Hematopoietic multipotent progenitor cell treated with erythropoietin and hydrocortisone succinate and interleukin-3 and kit ligand, for 8 days (in vitro differentiated cells): ENCODE results near the gene WDR72.
"Not testable (repeated sequence)": the region's sequence is repeated elsewhere in the genome, so short reads cannot be mapped to it uniquely, and the experiment has no call there.

Source experiments
- DNase-seq: peaks from one replicate; pipeline ENCODE4 v3.0.0-alpha.2; 2015

Gene WDR72

GRCh38 chr15:53695365-53695764 lies 64.1 kb downstream of the WDR72 start:
- no peak for DNase-seq

- no peak for DNase-seq
These were observed 65.0 kb downstream of the WDR72 start for GRCh38 chr15:53694476-53694874.

GRCh38 chr15:53693729-53694475 lies 65.6 kb downstream of the WDR72 start:
- DNase-seq, result no peak

DNA sequence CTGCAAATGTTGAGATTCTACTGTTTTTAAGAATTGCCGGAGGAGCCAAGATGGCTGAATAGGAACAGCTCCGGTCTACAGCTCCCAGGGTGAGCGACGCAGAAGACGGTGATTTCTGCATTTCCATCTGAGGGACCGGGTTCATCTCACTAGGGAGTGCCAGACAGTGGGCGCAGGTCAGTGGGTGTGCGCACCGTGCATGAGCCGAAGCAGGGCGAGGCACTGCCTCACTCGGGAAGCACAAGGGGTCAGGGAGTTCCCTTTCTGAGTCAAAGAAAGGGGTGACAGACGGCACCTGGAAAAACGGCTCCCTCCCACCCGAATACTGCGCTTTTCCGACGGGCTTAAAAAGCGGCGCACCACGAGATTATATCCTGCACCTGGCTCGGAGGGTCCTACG lies 75.3 kb downstream of the WDR72 start:
- not testable (repeated sequence) for DNase-seq

- no peak for DNase-seq
These were observed 78.4 kb downstream of the WDR72 start for GRCh38 chr15:53681056-53681455.

DNA sequence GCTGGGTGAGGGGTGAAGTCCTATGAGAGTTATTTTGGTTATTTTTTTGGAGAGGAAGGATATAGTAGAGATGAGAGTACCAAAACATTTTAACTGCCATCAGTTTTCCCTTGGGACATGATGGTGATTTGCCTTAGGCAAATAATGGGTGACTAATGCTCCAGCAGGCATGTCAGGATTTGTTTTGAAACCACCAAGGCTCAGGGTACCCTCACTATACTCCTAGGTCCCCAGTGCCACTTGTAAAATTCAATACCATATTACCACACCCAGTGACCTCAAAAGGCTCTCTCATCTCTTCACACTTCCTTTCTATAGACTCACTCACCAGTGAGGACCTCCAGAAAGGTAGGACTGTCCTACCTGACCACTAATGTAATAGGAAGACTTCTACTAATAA lies 83.6 kb downstream of the WDR72 start:
- no peak for DNase-seq

- no peak for DNase-seq
These were observed 87.9 kb downstream of the WDR72 start for GRCh38 chr15:53671545-53671944.

GRCh38 chr15:53670701-53671100 lies 88.8 kb downstream of the WDR72 start:
- no peak for DNase-seq

DNA sequence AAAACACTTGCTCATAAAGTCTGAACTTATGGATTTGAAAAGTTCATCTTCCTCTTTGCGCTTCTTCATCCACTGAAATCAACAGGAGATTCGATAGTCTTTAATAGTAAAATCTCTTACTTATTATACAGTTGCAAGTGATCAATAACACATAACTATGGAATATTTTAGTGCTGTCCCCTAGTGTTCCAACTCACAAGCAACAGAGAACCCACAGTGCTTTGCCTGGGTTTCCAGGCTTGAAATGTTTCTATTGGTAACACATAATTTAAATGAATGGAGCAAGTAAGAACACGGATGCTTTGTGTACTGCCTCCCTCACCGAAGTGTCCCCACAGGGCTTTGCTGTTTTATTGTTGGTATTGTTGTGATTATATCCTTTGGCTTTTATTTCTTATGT lies 93.5 kb downstream of the WDR72 start:
- DNase-seq, result no peak

- DNase-seq, result no peak
These were observed 100.5 kb downstream of the WDR72 start for GRCh38 chr15:53658827-53659555.

DNA sequence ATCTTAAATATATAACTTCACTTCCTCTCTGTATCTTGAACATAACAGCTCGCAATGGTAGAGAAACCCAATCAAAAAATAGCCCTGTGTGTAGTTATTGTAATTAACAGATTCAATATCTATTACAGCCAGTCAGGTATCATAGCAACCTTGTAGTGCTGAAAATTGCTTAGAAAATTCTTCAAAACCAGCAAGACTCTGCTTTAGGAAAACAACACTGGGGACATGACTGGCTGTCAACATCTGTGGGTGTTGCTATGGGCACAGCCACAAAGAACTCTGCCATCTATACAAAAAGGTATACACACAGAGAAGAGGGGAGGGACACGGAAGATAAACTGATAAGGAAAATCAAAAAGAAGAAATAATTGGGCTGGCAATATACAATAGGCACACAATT lies 101.2 kb downstream of the WDR72 start:
- DNase-seq, result no peak

DNA sequence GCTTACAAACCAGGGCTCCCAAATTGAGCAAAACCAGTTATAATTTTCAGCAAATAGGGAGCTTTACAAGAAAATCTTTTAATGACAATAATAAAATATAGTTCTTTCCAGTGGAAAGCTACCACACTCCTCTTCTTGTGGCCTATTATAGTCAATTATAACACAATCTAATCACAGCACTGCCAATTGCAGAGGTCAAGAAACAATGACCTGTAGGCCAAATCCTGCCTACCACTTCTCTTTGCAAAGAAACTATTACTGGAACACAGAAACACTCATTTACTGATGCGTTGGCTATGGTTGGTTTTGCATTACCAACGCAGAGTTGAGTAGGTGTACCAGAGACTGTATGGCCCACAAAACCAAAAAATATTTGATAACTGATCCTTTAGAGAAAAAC lies 110.5 kb downstream of the WDR72 start:
- DNase-seq, result no peak

DNA sequence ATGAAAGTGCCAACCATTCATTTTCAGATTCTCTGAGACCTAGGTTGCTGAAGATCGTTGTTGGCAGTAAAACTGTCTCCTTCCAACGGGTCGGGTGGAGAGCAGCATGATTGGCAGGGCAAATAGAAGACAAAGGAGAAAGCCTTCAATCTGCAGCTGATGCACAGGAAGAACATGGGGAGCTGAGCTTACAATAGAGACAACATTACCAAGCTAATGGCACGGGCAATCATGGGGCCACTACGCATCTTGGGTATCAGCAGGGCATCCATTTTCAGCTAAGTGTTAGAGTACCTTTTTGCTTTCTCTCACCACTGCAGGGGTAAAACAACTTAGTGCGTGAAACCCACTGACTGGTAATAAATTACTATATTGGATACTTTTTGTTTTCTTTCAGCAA lies 114.8 kb downstream of the WDR72 start:
- DNase-seq, result no peak

- DNase-seq, result no peak
These were observed 124.9 kb downstream of the WDR72 start for GRCh38 chr15:53634517-53635106.

DNA sequence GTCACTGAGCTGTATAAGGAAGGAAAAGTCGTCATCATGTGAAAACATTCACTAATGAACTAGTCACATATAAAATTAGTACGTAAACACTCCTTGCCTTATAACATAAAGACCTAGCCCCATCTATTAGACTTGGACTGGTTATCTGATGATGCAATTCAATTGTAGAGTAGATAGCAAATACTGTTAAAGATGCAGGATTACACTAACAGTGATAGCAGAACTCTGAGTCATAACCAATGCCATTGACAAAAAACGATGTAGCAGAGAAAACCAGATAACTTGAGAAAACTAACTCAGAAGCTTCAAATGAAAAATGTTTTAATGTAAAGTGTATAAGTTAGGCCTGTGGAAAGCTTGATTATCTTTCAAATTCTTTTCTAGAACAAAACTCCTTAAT lies 132.2 kb downstream of the WDR72 start:
- DNase-seq, result no peak

- DNase-seq, result no peak
These were observed 133.3 kb downstream of the WDR72 start for GRCh38 chr15:53625962-53626845.

- no peak for DNase-seq
These were observed 134.2 kb downstream of the WDR72 start for GRCh38 chr15:53625260-53625659.

- no peak for DNase-seq
These were observed 141.0 kb downstream of the WDR72 start for GRCh38 chr15:53618461-53618860.

DNA sequence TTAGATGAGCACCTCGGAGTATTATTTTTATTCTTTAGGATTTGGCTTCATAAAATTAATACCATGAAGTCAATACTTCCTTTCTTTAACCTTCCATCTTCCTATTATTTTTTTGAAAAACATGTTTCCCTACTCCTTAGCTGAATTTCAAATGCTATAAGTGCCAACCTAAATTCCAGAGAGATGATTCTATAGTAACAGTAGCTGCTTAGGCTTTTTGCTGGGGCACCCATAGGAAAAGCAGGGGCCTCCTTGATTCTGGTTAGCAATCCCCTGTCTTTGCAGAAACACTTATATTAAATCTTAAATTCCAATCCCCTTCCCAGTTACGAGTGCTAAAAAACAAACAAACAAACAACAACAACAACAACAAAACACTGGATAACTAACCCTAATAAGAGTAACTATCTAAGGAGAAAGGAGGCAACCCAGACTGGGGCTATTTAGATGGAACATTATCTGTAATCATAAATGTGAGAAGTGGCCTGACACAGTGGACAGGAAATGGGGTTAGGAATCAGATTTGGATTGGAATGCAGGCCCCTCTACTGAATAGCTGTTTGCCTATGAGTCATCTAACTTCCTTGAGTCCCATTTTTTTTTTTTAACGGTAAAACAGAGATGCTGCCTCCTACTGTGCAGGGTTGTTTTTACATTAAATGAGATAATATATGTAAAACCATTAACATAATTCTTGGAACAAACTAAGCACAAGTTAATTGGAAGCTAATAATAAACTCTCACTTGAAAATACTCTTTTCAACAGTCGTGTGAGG lies 148.1 kb downstream of the WDR72 start:
- DNase-seq, result no peak

GRCh38 chr15:53591041-53591440 lies 168.4 kb downstream of the WDR72 start:
- DNase-seq, result no peak

GRCh38 chr15:53590380-53590779 lies 169.1 kb downstream of the WDR72 start:
- no peak for DNase-seq

DNA sequence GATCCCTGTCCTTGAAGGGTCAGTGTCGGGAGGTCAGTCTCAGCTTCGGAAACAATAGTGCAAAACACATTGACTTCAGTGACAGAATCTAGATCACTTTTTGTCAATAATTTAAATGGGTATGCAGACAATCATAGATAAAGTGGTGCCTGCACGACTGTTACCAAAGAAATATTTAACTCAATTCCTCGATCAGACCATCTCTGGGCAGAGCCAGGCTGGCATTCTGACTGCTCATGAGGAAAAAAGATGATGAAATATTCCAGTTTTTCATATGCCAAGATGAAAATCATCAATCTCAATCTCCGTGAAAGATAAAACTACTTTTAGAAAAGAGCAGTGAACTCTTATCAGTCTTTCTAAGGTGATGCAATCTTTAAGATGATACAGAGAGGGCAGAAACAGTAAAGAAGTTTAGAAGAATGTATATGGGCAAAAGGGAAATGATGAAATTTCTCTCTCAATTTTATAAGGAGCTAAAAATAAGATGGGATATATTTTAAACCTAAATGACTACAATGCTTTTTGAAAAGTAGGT lies 169.9 kb downstream of the WDR72 start:
- no peak for DNase-seq
